ENCODE data around the gene ALOX15.
"Not testable (repeated sequence)": the region's sequence is repeated elsewhere in the genome, so short reads cannot be mapped to it uniquely, and the experiment has no call there.

Gene ALOX15

GRCh38 chr17:4641297-4642195, at the start of gene ALOX15:
ALOX15 (minus strand) TSS chr17:4641678; CDS start chr17:4641651, 27 bp downstream.
- in situ Hi-C loops (cut with HindIII; ENCODE audit: low sequenced_read_pairs) = no loop called here
- H3K4me3 ChIP-seq (ENCODE audit: low read depth, low read length) = no peak within 1 kb of the TSS
- no peak for TF ChIP-seq CTCF (IDR thresholded peaks at IDR 0.05; ENCODE audit: low read depth, low read length)
- no peak for DNase-seq (ENCODE audit: low read depth, low spot score)

- no peak overlapping the region for H3K4me3 ChIP-seq (ENCODE audit: low read depth, low read length)
- in situ Hi-C loops (cut with HindIII; ENCODE audit: low sequenced_read_pairs) = no loop called here
- no peak for TF ChIP-seq CTCF (IDR thresholded peaks at IDR 0.05; ENCODE audit: low read depth, low read length)
- no peak for DNase-seq (ENCODE audit: low read depth, low spot score)
Observed at GRCh38 chr17:4690745-4691144, 49.3 kb upstream of the ALOX15 start.

- in situ Hi-C loops (cut with HindIII; ENCODE audit: low sequenced_read_pairs); DNase-seq (ENCODE audit: low read depth, low spot score): not testable (repeated sequence)
Observed at GRCh38 chr17:4689872-4690271, 48.4 kb upstream of the ALOX15 start.

GRCh38 chr17:4683739-4684138, 42.3 kb upstream of the ALOX15 start:
- H3K4me3 ChIP-seq (ENCODE audit: low read depth, low read length); in situ Hi-C loops (cut with HindIII; ENCODE audit: low sequenced_read_pairs); DNase-seq (ENCODE audit: low read depth, low spot score): not testable (repeated sequence)

More at GRCh38 chr17:4689872-4690271, 48.4 kb upstream of the ALOX15 start:
- H3K4me3 ChIP-seq (ENCODE audit: low read depth, low read length) = not testable (repeated sequence)

- TF ChIP-seq CTCF (IDR thresholded peaks at IDR 0.05; ENCODE audit: low read depth, low read length) = no peak
- DNase-seq (ENCODE audit: low read depth, low spot score) = peak; percentile 59
- in situ Hi-C loops (cut with HindIII; ENCODE audit: low sequenced_read_pairs) = no loop called here
- no peak overlapping the region for H3K4me3 ChIP-seq (ENCODE audit: low read depth, low read length)
Observed at GRCh38 chr17:4679658-4680057, 38.2 kb upstream of the ALOX15 start.

- in situ Hi-C loops (cut with HindIII; ENCODE audit: low sequenced_read_pairs) = no loop called here
- no peak overlapping the region for H3K4me3 ChIP-seq (ENCODE audit: low read depth, low read length)
- TF ChIP-seq CTCF (IDR thresholded peaks at IDR 0.05; ENCODE audit: low read depth, low read length) = no peak
- DNase-seq (ENCODE audit: low read depth, low spot score) = peak; percentile 56
Observed at GRCh38 chr17:4678448-4679026, 37.1 kb upstream of the ALOX15 start.

GRCh38 chr17:4676791-4677190, 35.3 kb upstream of the ALOX15 start:
- no peak for DNase-seq (ENCODE audit: low read depth, low spot score)
- TF ChIP-seq CTCF (IDR thresholded peaks at IDR 0.05; ENCODE audit: low read depth, low read length) = no peak
- H3K4me3 ChIP-seq (ENCODE audit: low read depth, low read length) = no peak overlapping the region
- in situ Hi-C loops (cut with HindIII; ENCODE audit: low sequenced_read_pairs) = no loop called here
